ENCODE results near the gene HMGCS2.

The HMGCS2 gene

GRCh38 chr1:119782631-119783325 is 14.1 kb upstream of the HMGCS2 start:
- TF ChIP-seq, protein P1, sequence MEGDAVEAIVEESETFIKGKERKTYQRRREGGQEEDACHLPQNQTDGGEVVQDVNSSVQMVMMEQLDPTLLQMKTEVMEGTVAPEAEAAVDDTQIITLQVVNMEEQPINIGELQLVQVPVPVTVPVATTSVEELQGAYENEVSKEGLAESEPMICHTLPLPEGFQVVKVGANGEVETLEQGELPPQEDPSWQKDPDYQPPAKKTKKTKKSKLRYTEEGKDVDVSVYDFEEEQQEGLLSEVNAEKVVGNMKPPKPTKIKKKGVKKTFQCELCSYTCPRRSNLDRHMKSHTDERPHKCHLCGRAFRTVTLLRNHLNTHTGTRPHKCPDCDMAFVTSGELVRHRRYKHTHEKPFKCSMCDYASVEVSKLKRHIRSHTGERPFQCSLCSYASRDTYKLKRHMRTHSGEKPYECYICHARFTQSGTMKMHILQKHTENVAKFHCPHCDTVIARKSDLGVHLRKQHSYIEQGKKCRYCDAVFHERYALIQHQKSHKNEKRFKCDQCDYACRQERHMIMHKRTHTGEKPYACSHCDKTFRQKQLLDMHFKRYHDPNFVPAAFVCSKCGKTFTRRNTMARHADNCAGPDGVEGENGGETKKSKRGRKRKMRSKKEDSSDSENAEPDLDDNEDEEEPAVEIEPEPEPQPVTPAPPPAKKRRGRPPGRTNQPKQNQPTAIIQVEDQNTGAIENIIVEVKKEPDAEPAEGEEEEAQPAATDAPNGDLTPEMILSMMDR (IDR thresholded peaks at IDR 0.05; ENCODE audit: low read depth, low read length, missing control alignments), result no peak
- H3K4me3 ChIP-seq (ENCODE audit: low read depth, low read length), result no peak overlapping the region
- no peak for DNase-seq (ENCODE audit: low read depth)

GRCh38 chr1:119781434-119782210 is 12.9 kb upstream of the HMGCS2 start:
- no peak for DNase-seq (ENCODE audit: low read depth)
- TF ChIP-seq, protein P1 (IDR thresholded peaks at IDR 0.05; ENCODE audit: low read depth, low read length, missing control alignments), result no peak
- H3K4me3 ChIP-seq (ENCODE audit: low read depth, low read length), result no peak overlapping the region

GRCh38 chr1:119779869-119780356 is 11.2 kb upstream of the HMGCS2 start:
- H3K4me3 ChIP-seq (ENCODE audit: low read depth, low read length), result no peak overlapping the region
- no peak for DNase-seq (ENCODE audit: low read depth)
- TF ChIP-seq, protein P1 (IDR thresholded peaks at IDR 0.05; ENCODE audit: low read depth, low read length, missing control alignments), result no peak

DNA sequence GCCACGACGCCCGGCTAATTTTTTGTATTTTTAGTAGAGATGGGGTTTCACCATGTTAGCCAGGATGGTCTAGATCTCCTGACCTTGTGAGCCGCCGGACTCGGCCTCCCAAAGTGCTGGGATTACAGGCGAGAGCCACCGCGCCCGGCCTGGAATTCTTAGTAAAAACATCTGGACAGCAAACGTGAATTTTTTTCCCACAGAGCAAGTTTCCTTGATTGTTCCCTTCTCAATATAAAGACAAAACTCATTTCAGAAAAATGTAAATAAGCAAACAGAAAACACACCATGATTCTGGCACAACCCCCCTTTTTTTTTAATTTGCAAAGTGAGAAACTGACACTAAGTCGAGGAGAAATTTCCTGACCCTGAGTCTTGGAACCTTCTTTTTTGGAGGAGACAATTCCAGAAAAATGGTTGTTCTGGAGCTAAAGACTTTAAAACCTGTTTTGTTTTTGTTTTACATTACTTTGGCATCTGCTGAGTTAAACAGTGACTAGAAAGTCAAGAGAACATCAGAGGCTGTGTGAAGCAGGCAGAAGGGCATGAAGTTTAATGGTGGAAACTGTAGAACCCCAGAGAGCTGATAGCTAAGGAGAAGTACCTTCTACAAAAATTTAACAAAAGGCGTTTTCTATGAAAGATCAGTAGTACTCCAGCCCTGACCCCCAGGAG is 10.3 kb upstream of the HMGCS2 start:
- H3K4me3 ChIP-seq (ENCODE audit: low read depth, low read length), result no peak overlapping the region
- TF ChIP-seq, protein P1 (IDR thresholded peaks at IDR 0.05; ENCODE audit: low read depth, low read length, missing control alignments), result no peak
- DNase-seq (ENCODE audit: low read depth), result no peak

DNA sequence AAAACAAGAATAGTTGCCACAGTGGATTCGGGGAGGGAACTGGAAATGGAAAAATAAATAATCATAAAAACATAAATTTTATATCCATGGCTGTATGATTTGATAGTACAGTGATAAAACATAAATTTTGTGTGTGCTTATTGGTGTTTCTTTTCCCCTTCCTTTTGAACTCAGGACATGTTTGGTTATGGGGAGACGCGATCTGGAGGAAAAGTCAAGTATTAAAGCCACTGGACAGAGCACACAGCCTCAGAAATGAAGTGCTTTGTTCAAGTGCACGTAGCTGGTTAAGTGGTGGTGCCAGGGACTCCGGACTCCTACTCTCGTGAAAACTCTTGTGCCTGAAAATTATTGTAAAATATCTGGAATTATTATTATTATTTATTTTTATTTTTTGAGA is 9.7 kb upstream of the HMGCS2 start:
- no peak overlapping the region for H3K4me3 ChIP-seq (ENCODE audit: low read depth, low read length)
- no peak for DNase-seq (ENCODE audit: low read depth)
- TF ChIP-seq, protein P1 (IDR thresholded peaks at IDR 0.05; ENCODE audit: low read depth, low read length, missing control alignments), result no peak

DNA sequence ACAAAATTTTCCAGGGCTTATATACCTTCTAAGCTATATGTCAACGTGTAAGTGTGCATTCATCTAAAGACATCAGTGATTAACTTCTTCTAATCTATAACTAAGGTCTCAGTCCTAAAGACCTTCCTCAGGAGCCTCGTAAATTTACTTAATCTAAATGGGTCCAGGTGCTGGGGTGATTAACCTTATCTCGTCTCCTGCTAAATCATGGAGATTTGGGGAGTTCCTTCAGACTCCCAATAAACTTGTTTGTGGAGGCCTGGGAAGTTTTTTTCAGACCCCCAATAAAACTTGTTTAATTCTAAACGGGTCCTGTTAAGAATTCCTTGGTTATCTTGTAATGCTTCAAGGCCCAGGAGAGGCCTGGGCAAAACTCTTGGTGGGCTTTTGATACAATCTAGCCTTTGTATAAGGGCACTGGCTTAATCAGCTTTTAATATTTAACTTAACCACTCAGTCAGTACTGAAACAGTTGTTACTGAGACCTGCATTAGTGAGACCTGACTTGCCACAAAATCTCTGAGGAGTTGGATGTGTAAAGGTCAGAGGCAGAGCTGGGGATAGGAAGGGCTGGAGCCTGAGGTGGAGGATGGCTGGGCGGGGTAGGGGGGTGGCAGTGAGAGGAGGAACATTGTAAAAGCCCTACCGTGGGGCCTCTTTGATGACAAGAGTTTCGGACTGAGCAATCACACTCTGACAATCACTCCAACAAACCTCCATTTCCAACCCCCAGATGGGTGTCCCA is 6.2 kb upstream of the HMGCS2 start:
- TF ChIP-seq, protein P1 (IDR thresholded peaks at IDR 0.05; ENCODE audit: low read depth, low read length, missing control alignments), result no peak
- H3K4me3 ChIP-seq (ENCODE audit: low read depth, low read length), result no peak overlapping the region
- no peak for DNase-seq (ENCODE audit: low read depth)
